Activated gamma-delta T cell (primary cell): ENCODE measurements around the gene SAMD4A.

Experiments used
- DNase-seq: peaks from one replicate; lab custom pipeline; 2025; lab: John Stamatoyannopoulos, UW

The SAMD4A gene

DNA sequence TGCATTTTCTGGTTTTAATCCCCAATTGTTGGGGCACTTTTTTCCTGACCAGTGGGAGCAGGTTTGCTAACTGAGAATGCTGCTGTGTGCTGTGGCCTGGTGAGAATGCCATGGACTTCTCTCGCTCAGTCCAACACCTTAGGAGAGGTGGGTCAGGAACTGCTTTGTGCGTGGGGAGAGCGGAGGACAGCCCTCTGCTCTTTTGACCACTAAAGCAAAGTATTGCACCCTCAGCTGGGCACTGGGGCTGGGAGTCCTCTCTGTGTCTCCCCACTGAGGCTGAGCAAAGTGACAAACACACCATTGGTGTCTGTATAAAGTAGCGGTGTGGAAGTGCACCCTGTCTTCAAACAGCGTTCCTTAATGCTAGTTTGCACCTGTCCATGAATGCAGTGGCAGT, 136.2 kb downstream of the SAMD4A start:
- DNase-seq = no peak

DNA sequence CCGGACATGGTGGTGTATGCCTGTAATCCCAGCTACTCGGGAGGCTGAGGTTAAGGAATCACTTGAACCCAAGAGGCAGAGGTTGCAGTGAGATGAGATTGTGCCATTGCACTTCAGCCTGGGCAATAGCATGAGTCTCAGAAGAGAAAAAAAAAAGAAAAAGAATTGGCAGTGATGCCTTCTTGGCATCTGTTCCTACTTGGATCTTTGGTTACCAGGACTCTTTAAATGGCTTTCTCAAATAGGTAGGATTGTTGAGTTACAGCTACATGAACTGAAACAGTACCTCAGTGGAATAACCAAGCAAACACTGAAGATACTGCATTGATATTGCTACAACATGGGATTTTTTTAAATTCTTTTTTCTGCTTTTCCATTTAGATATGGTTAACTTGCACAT, 136.8 kb downstream of the SAMD4A start:
- DNase-seq = no peak

GRCh38 chr14:54704768-54705167, 137.8 kb downstream of the SAMD4A start:
- DNase-seq = no peak

DNA sequence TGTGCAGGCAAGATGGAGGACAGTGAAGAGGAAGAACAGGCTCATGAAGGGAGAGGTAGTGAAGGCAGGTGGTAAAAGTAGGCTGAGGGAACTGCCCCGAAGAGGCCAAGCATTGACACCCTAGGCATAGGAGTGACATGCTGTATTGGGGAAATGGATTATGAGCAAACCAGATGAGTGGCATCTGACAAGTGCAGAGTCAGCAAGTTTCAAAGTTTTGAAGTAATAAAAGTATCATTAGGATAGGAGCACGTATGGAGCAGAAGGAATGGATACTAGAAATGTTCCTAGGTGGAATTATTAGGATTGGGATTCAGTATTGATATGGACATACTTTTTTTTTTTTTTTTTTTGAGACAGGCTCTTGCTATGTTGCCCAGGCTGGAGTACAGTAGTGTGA, 139.8 kb downstream of the SAMD4A start:
- no peak for DNase-seq

DNA sequence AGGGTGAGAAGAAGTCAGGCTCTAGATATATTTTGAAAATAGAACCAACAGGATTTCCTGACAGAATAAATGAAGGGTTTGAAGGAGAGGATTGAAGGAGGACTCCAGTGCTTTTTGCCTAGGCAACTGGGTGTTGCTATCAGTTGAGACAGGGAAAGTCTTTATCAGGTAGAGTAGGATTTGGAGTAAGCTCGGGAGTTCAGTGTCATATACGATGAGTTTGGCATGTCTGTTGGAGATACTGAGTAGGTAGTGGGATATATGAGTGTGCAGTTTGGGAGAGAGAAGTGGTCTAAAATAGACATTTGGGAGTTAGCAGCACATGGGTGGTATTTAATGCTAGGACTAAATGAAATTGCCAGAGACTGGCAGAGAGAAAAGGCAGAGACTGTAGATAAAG, 141.2 kb downstream of the SAMD4A start:
- no peak for DNase-seq

DNA sequence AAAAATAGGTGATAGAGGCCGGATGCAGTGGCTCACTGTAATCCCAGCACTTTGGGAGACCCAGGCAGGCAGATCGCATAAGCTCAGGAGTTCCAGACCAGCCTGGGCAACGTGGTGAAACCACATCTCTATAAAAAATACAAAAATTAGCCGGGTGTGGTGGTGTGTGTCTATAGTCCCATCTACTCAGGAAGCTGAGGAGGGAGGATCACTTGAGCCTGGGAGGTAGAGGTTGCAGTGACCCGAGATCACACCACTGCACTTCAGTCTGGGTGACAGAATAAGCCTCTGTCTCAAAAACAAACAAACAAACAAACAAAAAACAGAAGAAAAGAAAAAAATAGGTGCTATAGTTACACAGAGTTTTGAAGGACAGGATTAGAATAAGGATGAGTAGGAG, 142.1 kb downstream of the SAMD4A start:
- no peak for DNase-seq

DNA sequence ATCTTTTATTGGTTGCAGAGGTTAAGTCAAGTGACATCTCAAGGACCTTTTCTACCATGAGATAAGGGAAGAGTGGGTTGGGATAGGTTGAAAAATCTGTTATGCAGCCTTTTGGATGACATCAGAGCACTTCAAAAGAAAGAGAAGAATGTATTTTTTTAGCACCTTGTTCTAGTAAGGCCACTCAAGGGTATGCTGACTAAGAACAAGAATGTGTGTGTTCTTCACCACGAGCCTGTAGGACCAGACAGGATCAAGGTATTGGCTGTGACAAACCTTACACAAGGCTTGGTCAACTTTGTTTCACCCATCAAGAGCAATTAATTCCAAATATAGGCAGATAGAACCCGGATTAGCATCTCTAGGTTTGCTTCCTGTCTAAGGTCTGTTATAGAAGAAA, 142.5 kb downstream of the SAMD4A start:
- DNase-seq = no peak

- no peak for DNase-seq
Observed at GRCh38 chr14:54709867-54710266, 142.9 kb downstream of the SAMD4A start.

DNA sequence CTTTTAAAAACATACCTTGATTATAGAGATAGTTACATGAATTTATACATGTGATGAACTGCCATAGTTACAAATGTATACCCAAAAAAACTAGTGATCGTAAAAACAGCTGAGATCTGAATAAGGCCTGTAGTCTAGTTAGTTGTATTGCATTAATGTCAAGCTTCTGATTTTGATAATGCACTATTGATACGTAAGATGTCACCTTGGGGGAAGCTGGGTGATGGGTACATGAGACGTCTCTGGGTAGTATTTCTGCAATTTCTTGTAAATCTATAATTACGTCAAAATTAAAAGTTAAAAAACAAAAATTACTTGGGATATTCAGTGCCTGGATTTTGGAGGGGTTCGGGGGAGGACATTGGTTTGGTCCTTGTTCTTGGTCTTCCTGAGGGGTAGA, 144.4 kb downstream of the SAMD4A start:
- DNase-seq = no peak

DNA sequence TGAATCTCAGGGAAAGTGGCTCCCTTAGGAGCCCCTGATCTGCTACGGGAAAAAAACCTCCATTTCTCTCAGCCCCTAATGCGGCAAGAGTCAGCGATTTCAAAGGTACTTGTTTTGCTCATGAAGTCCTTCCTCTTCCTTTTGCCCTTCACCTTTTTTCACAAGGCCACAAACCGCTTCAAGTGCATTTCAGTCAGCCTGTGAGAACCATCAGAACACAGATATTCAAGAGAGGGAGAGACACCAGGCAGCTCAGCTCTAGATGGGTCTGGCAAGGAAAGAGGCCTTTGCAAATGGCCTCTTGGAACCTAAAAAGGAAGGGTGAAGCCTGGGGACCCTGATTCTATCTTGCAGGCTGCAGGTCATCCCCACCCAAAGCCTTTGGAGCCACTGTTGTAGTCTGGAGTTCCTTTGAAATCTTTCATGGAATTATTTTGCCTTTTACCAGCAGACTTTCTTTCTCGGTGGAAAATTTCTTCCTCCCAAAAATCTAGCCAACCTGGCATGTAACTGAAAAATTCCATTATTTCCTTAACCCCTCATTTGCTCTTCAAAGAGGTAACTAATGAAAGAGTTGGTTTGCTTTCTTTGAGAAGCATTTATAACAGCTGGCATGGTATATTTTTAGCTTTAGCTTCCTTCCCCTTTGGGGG, 145.0 kb downstream of the SAMD4A start:
- DNase-seq = no peak

- no peak for DNase-seq
Observed at GRCh38 chr14:54712465-54713200, 145.7 kb downstream of the SAMD4A start.

GRCh38 chr14:54713379-54713778, 146.5 kb downstream of the SAMD4A start:
- DNase-seq = no peak

GRCh38 chr14:54715239-54715638, 148.3 kb downstream of the SAMD4A start:
- DNase-seq = no peak

DNA sequence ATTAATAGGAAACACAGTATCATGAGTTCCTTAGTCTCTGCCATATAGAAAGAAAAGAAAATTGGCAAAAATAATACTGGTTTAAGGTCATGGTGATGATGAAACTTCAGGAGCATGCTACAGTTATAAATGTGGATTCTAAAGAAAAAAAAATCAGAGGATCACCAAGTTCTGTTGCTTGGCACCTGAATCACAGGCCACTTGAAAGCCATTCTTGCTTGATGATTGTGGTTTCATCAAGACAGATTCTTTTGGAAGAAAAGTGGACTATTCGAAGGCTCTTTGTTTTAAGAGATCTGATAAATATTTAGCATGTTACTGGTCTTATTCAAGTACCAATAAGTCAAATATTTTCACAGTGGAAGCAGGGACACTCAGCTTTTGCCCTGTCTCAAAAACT, 148.9 kb downstream of the SAMD4A start:
- DNase-seq = no peak

- DNase-seq = no peak
Observed at GRCh38 chr14:54716862-54717261, 149.9 kb downstream of the SAMD4A start.

GRCh38 chr14:54718046-54718445, 151.1 kb downstream of the SAMD4A start:
- no peak for DNase-seq

- no peak for DNase-seq
Observed at GRCh38 chr14:54719406-54719805, 152.5 kb downstream of the SAMD4A start.

DNA sequence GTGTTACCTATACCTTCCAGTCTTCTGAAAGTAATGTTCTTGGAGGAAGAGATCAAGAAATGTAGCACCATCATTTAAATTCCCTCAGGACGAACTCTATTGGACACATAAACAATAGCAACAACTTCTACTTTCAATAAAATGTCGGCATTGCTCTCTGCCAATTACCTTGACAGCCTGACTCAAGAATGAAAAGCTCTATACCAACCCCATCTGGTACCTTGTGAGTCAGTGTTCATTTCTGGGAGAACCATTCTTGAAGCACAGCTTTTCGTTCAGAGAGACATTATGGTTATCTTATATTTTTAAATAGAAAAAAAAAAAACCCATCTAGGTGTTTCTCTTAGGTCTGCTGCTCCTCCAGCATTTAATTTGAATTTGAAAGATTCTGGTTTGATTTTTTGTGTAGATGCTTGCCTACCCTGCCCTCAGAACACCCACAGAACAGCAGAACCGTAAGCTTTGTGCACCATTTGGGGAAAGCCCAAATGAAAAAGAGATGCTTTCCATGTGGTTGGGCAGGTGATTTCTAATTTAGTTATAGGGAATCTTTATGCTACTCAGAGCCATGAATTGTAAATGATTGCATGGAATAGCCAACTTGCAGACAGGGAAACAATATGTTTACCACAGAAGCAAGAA, 156.0 kb downstream of the SAMD4A start:
- DNase-seq = no peak

GRCh38 chr14:54724123-54724522, 157.2 kb downstream of the SAMD4A start:
- DNase-seq = no peak

DNA sequence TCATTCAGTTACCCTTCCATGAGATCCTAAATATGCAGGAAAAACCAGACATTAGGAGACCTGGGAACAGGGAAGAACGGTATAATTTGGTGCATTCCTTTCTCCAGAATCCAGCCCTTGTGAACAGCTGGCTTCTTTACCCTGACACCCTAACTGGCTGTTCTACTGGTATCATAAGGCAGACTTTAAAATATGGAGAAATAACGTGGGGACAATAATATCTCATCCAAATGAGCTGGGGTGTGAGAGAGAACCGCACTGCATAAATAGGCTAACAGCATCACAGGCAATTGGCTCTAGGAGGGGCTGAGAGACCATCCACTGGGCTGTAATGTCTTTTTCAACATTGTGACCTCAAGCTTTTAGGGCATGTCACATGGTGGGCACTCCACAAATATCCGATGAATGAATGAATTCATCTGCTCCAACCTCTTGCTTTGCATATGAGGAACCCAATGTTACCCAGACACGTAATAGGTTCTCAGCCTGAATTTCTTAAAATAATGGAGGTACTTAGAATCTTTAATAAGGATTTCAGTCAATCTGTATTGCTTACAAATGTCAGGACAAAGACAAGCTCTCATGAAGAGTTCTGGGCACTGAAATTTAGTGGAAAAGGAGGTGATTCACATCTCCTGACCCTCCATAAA, 157.9 kb downstream of the SAMD4A start:
- no peak for DNase-seq

GRCh38 chr14:54725998-54726397, 159.1 kb downstream of the SAMD4A start:
- no peak for DNase-seq

DNA sequence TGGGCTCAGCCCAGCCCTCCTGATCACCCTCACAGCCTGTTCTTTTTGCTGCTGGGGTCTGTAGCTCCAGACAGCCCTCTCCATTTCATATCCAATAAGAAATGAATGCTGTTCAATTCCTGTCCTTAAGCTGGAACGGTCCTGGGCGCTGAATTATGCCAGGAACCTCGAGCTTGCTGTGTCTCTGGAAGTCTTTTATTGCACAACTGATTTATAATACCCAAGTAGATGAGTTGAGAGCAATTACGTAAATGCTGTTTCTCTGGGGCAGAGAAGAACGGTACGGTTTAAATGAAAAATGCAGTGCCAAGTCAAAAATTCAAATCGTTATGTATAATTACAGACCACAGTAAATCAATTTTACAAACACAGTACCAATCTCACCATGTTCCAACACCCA, 161.0 kb downstream of the SAMD4A start:
- DNase-seq = no peak
